GM18870 (cell line): ENCODE results near the gene CFAP97.
A peak's percentile ranks its signal among the peaks of the same experiment; 100 is the strongest.
"Not testable (repeated sequence)": the region's sequence is repeated elsewhere in the genome, so short reads cannot be mapped to it uniquely, and the experiment has no call there.

Experiments used
- ATAC-seq: cut with Tn5 transposase; IDR thresholded peaks from one replicate; pipeline ENCODE4 v1.9.1; 2021; ENCODE audit warnings: moderate library complexity; ENCODE audit not compliant: unreplicated experiment

Gene CFAP97

DNA sequence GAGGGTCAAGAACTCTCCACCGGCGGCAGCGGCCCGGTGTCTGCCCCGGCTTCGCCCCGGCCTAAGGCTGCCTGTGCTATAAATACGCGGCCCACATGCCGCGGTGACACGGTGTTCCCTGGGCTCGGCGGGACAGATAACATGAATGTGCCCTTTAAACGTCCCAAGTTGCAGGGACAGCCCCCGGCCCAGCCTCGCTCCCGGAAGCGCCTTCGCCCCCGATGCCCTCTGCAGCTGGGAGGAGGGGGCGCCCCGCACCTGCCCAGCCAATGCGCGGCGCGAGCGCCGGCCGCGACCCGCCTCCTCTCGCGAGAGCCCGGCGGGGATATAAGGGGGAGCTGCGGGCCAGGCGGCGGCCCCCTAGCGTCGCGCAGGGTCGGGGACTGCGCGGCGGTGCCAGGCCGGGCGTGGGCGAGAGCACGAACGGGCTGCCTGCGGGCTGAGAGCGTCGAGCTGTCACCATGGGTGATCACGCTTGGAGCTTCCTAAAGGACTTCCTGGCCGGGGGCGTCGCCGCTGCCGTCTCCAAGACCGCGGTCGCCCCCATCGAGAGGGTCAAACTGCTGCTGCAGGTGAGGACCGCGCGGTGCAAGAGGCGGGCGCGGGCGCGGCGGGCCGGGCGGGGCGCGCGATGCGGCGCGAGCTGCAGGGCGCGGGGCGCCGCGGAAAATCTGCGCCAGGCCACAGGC lies 60.7 kb downstream of the CFAP97 start, which contains the start of gene SLC25A4:
Gene SLC25A4 (plus strand): TSS at position 355 of the 689 bp plus-strand sequence. CDS start 107 bp downstream, at position 462.
- peak; percentile 80 for ATAC-seq

DNA sequence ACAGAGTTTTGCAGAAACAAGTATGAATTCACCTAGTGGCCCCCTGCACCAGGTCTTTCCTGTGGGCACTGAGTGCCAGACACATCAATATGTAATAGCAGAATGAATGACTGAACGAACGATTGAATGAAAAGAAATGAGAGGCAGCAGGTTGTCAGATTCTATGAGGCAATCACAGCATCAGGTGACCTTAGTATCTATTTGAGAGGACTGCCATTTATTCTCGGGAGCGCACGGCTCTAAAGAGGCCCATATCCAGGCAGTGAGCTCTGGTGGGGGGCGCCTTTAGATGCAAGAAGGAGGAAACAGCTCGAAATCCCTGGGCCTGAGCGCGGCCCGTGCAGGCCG lies 61.3 kb downstream of the CFAP97 start:
- peak; percentile 17 for ATAC-seq

DNA sequence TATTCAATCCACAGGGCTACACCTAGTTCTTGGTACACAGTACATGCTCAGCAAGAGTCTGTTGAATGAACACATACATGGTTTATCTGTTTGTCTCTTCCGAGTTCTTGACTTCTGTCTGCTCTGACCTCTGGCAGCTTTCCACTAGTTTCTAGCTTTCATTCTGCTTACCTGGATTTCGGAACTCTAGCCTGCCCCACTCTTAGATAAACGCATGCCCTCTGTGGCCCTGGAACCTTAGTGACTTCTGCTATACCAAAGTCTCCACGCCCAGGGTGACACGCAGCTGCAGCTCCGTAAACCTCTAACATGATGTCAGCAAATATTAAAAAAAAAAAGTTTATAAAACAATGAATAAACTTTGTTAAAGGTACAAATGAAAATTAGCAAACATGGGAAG lies 62.0 kb downstream of the CFAP97 start:
- ATAC-seq: no peak

- no peak for ATAC-seq
Observed at GRCh38 chr4:185139736-185140135, 64.1 kb downstream of the CFAP97 start.

- no peak for ATAC-seq
Observed at GRCh38 chr4:185138161-185138560, 65.6 kb downstream of the CFAP97 start.

DNA sequence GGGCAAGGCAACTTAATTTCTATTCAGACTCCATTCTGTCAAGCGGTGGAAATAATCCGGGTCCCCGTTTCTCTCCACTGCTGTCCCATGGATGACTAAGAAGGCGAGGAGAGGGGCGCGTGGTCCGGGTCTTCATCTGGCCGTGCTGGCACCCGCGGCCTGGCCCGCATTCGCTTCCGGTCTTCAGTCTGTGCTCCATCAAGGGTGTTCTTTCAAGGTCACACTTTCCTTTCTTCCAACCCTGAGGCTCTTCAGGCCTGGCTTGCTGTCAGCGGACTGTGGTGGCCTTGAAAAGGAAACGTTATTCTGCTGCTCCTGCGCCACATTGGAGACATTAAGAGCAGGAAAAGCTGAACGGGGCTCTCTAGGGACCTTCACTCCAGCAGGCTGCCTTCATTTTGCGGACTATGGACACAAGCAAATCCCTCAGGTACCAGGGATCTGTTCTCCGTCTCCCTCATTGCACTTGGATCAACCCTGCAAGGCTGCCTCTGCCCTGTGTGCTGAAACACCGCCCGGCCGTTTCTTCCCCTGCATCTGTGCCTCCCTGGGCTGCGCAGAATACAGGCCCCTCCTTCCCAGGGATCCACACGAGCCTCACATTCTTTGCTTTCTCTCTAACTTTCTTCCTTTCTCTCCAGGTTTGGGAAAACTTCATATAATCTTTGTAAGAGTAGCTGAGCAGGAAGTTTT lies 66.4 kb downstream of the CFAP97 start:
- ATAC-seq: no peak

DNA sequence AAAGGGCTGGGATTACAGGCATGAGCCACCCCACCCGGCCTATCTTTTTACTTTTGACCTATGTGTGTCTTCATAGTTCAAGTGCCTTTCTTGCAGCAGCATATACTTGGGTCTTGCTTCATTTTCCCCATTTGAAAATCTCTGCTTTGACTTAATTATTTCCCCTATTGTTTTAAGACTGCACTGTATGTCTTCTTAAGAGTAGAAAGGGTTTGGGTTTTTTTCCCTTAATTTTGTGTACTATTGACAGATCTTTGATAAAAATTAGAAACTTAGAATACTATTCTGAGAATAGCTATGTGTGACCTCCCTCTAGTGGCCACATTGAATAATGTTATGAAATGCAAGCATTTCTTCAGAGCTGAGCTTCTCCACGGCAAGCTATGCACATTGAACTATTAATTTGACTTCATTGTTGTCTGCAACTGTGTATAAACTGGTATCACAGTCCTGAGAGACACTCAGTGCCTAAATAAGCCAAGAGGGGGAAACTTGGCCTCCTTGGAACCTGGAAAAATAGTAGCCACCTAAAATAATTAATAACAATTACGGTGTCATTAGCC lies 69.4 kb downstream of the CFAP97 start:
- no peak for ATAC-seq

GRCh38 chr4:185128272-185129119 lies 75.3 kb downstream of the CFAP97 start:
- ATAC-seq: no peak

- no peak for ATAC-seq
Observed at GRCh38 chr4:185127021-185127925, 76.5 kb downstream of the CFAP97 start.

DNA sequence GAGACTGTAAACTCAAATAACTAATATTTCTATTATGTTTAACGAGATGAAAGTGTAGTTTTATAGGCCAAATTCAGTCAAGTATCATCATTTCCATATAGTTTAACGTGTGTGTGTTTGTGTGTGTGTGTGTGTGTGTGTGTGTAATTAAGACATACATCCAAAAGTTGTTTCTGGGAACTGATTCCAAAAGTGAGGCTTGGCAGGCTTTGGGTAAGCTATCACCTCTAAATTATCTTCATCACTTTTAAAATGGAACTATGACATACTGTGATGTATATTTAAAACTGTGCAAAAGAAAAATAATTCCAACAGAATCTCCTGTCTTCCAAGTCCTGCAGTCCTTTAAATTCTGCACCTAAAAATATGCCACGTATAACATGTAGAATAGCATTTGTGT lies 79.8 kb downstream of the CFAP97 start:
- no peak for ATAC-seq

GRCh38 chr4:185122681-185123345 lies 81.0 kb downstream of the CFAP97 start:
- ATAC-seq: no peak

GRCh38 chr4:185120631-185120946 lies 83.2 kb downstream of the CFAP97 start:
- no peak for ATAC-seq

DNA sequence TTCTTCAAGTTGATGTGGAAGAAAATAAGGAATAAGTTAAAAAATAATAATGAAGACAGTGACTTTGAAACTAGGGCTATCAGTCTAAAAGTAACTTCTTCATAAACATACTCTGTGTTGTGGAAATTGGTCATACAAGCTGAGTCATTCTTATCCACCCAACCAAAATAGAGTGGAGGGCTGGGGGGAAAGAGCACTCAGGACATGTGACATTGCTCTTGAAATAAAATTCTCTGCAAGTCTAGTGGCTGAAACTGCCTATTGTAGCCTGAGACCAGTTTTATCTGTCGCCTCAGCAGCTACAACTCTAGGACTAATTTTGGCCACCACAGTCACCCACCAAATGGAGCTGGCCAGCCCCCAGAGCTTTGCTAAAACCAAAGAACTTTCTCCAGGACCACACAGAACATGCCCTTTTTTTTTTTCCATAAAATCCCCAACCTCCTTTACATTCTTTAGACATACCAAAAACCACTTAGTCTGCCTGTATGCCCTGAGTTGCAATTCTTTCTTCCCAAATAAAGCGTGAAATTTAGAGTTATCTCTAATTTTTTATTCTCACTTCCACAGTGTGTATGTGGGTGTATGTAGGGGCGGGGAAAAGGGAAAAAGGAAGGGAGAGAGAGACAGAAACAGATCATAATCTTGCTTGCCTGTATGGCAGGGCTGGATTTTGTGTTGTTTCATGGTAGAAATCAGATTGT lies 83.7 kb downstream of the CFAP97 start:
- ATAC-seq: no peak

DNA sequence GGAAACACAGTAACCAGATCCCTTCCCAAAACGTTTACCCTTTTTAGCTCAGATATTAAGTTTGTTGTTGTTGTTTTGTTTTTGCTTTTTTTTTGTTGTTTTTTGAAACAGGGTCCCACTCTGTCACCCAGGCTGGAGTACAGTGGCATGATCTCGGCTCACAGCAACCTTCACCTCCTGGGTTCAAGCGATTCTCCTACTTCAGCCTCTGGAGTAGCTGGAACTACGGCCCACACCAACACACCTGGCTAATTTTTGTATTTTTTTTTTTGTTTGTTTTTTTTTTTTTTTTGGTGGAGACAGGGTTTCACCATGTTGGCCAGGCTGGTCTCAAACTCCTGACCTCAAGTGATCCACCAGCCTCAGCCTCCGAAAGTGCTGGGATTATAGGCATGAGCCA lies 84.3 kb downstream of the CFAP97 start:
- not testable (repeated sequence) for ATAC-seq

DNA sequence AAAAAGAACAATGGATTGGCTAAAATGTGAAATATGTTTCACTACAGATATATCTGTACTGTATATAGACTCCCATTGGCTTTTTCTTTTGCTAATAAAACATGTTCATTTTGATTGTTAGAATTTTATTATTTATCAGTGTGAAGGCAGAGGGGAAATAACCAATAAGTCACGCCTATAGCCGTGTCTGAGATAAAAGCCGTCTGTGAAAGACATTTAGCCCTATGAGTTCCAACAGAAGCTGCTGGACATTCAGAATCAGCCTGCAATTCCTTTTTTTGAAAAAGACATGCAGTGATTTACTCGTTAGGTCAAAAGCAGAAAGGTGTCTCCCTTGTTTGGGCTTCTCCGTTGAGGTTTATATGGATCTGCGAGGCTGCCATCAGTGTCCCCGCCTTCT lies 84.9 kb downstream of the CFAP97 start:
- no peak for ATAC-seq

GRCh38 chr4:185117300-185117934 lies 86.4 kb downstream of the CFAP97 start:
- no peak for ATAC-seq

DNA sequence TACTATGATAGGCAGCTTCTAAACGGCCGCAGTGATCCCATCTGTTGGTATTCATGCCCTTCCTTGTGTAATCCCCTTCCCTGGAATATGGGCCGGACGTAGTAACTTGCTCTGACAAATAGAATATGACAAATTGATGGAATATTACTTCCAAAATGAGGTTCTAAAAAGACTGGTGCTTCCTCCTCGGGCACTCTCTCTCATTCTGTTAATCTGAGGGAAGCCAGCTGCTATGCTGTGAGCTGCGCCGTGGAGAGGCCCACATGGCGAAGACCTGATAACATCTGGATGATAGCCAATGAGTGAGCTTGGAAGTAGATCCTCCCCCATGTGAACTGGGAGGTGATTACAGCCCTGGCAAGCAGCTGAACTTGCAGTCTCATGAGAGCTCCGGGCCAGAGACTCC lies 88.0 kb downstream of the CFAP97 start:
- ATAC-seq: no peak

DNA sequence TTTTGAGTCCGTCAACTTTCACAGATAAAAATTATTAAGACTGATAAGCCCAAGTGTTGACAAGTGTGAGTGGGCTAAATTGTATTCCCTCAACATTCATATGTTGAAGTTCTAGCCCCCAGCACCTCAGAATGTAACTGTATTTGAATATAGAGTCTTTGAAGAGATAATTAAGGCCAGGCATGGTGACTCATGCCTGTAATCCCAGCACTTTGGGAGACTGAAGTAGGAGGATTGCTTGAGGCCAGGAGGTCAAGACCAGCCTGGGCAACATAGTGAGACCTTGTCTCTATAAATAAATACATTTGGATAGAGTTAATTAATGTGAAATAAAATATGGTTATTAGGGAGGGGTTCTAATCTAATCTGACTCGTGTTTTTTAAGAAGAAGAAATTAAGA lies 90.5 kb downstream of the CFAP97 start:
- ATAC-seq: no peak

- ATAC-seq: no peak
Observed at GRCh38 chr4:185112104-185112503, 91.7 kb downstream of the CFAP97 start.
